ENCODE data around the gene YIF1A. TPM values are rescaled to one million over a fixed set of nuclear protein-coding genes. Genes with fewer than 3 reads are reported as not detected.
"Not testable (repeated sequence)": the region's sequence is repeated elsewhere in the genome, so short reads cannot be mapped to it uniquely, and the experiment has no call there.

Gene YIF1A
- total RNA-seq, 2 experiments from 2014 or later, result 44.5 to 45.5 TPM

GRCh38 chr11:66321606-66322005, 32.7 kb upstream of the YIF1A start:
- H3K9me3 Mint-ChIP-seq, result peaks cover 5% of the 10 kb centered on the region
- H3K4me3 Mint-ChIP-seq, result no peak overlapping the region
- H3K4me1 Mint-ChIP-seq, result peaks cover 54% of the 10 kb centered on the region
- no peak overlapping the region for H3K27ac Mint-ChIP-seq
- H3K36me3 Mint-ChIP-seq, result peaks cover 9% of the 10 kb centered on the region
- ATAC-seq (ENCODE audit: low read depth) (no peak), DNase-seq (no peak)
- POLR2A ChIA-PET, result interaction anchor here (0.9 to 2.0 kb wide), 2 partner anchors 9 to 39 kb away, joined by 3 to 16 read pairs; no protein-coding TSS in a partner anchor
- H3K27me3 Mint-ChIP-seq, result no peaks in the 10 kb centered on the region

- DNase-seq; ATAC-seq (ENCODE audit: low read depth); POLR2A ChIA-PET; H3K4me3 Mint-ChIP-seq; H3K27me3 Mint-ChIP-seq; H3K9me3 Mint-ChIP-seq; H3K27ac Mint-ChIP-seq: not testable (repeated sequence)
- H3K4me1 Mint-ChIP-seq, result peaks cover 55% of the 10 kb centered on the region
- peaks cover 12% of the 10 kb centered on the region for H3K36me3 Mint-ChIP-seq
Observed at GRCh38 chr11:66320748-66321147, 31.8 kb upstream of the YIF1A start.

GRCh38 chr11:66320289-66320688, 31.3 kb upstream of the YIF1A start:
- H3K4me3 Mint-ChIP-seq; H3K27me3 Mint-ChIP-seq; DNase-seq; H3K9me3 Mint-ChIP-seq; ATAC-seq (ENCODE audit: low read depth); POLR2A ChIA-PET: not testable (repeated sequence)
- H3K27ac Mint-ChIP-seq, result peak overlapping the region; percentile 56
- H3K4me1 Mint-ChIP-seq, result peaks cover 54% of the 10 kb centered on the region
- peaks cover 15% of the 10 kb centered on the region for H3K36me3 Mint-ChIP-seq

- no peak for DNase-seq
- Mint-ChIP-seq H3K27ac (peak overlapping the region; percentile 100), H3K4me1 (peaks cover 53% of the 10 kb centered on the region), H3K4me3 (peak overlapping the region; percentile 89), H3K36me3 (peaks cover 20% of the 10 kb centered on the region), H3K27me3 (no peaks in the 10 kb centered on the region), H3K9me3 (peaks cover 5% of the 10 kb centered on the region)
- no peak for ATAC-seq (ENCODE audit: low read depth)
- POLR2A ChIA-PET, result interaction anchor here (1.0 to 7.7 kb wide), 6 partner anchors 7 to 29 kb away, joined by 3 to 215 read pairs (median 15); partner anchors contain the start of genes B4GAT1, BRMS1, RIN1 and YIF1A
Observed at GRCh38 chr11:66318600-66318970, 29.6 kb upstream of the YIF1A start.

- H3K9me3 Mint-ChIP-seq, result peaks cover 5% of the 10 kb centered on the region
- no peaks in the 10 kb centered on the region for H3K27me3 Mint-ChIP-seq
- DNase-seq (peak; percentile 79), ATAC-seq (ENCODE audit: low read depth) (peak; percentile 71)
- H3K4me3 Mint-ChIP-seq, result peak overlapping the region; percentile 89
- H3K27ac Mint-ChIP-seq, result peak overlapping the region; percentile 100
- H3K4me1 Mint-ChIP-seq, result peaks cover 51% of the 10 kb centered on the region
- POLR2A ChIA-PET, result interaction anchor here (1.0 to 7.7 kb wide), 12 partner anchors 8 to 899 kb away, joined by 3 to 215 read pairs (median 9); partner anchors contain the start of genes B4GAT1, BRMS1, RAB1B and RIN1
- H3K36me3 Mint-ChIP-seq, result peaks cover 19% of the 10 kb centered on the region
Observed at GRCh38 chr11:66317723-66318599, 29.0 kb upstream of the YIF1A start.

- peaks cover 51% of the 10 kb centered on the region for H3K4me1 Mint-ChIP-seq
- ATAC-seq (ENCODE audit: low read depth) (peak; percentile 12), DNase-seq (no peak)
- no peaks in the 10 kb centered on the region for H3K27me3 Mint-ChIP-seq
- peaks cover 5% of the 10 kb centered on the region for H3K9me3 Mint-ChIP-seq
- peak overlapping the region; percentile 100 for H3K27ac Mint-ChIP-seq
- POLR2A ChIA-PET, result interaction anchor here (0.7 to 7.7 kb wide), 15 partner anchors 9 to 898 kb away, joined by 3 to 215 read pairs (median 6); partner anchors contain the start of genes B4GAT1, BRMS1, EHBP1L1 and RAB1B
- peaks cover 19% of the 10 kb centered on the region for H3K36me3 Mint-ChIP-seq
- peak overlapping the region; percentile 89 for H3K4me3 Mint-ChIP-seq
Observed at GRCh38 chr11:66317322-66317722, 28.4 kb upstream of the YIF1A start.

GRCh38 chr11:66316849-66317251, 27.9 kb upstream of the YIF1A start, which contains the start of gene CD248:
TSS of gene CD248 (minus strand) at chr11:66317044. CDS start at chr11:66317027, 17 bp downstream.
- peaks cover 52% of the 10 kb centered on the region for H3K4me1 Mint-ChIP-seq
- POLR2A ChIA-PET, result interaction anchor here (0.6 to 7.7 kb wide), 16 partner anchors 9 to 898 kb away, joined by 3 to 215 read pairs (median 6); partner anchors contain the start of genes B4GAT1, BRMS1, EHBP1L1 and RAB1B

GRCh38 chr11:66315921-66316811, 27.2 kb upstream of the YIF1A start:
- H3K36me3 Mint-ChIP-seq, result peaks cover 19% of the 10 kb centered on the region
- ATAC-seq (ENCODE audit: low read depth), result no peak
- H3K27ac Mint-ChIP-seq, result peak overlapping the region; percentile 96
- no peaks in the 10 kb centered on the region for H3K27me3 Mint-ChIP-seq
- peaks cover 49% of the 10 kb centered on the region for H3K4me1 Mint-ChIP-seq
- POLR2A ChIA-PET, result interaction anchor here (0.6 to 7.7 kb wide), 17 partner anchors 10 to 891 kb away, joined by 3 to 215 read pairs (median 6); partner anchors contain the start of genes B4GAT1, BRMS1, EHBP1L1 and RAB1B
- peak; percentile 78 for DNase-seq
- peak overlapping the region; percentile 92 for H3K4me3 Mint-ChIP-seq
- peaks cover 5% of the 10 kb centered on the region for H3K9me3 Mint-ChIP-seq

More at GRCh38 chr11:66316849-66317251, 27.9 kb upstream of the YIF1A start, which contains the start of gene CD248:
- peak within 1 kb of the TSS; percentile 92 for H3K4me3 Mint-ChIP-seq
- H3K36me3 Mint-ChIP-seq, result peaks cover 19% of the 10 kb centered on the region
- peak within 1 kb of the TSS; percentile 100 for H3K27ac Mint-ChIP-seq
- DNase-seq (peak; percentile 79), ATAC-seq (ENCODE audit: low read depth) (peak; percentile 11)
- H3K27me3 Mint-ChIP-seq, result no peaks in the 10 kb centered on the region
- H3K9me3 Mint-ChIP-seq, result peaks cover 5% of the 10 kb centered on the region

GRCh38 chr11:66315498-66315885, 26.5 kb upstream of the YIF1A start:
- Mint-ChIP-seq H3K27ac (peak overlapping the region; percentile 96), H3K4me3 (peak overlapping the region; percentile 92), H3K9me3 (peaks cover 5% of the 10 kb centered on the region), H3K27me3 (no peaks in the 10 kb centered on the region), H3K4me1 (peaks cover 47% of the 10 kb centered on the region), H3K36me3 (peaks cover 19% of the 10 kb centered on the region)
- ATAC-seq (ENCODE audit: low read depth) (no peak), DNase-seq (no peak)
- POLR2A ChIA-PET, result interaction anchor here (0.7 to 7.7 kb wide), 5 partner anchors 11 to 29 kb away, joined by 3 to 215 read pairs (median 24); partner anchors contain the start of genes BRMS1, RIN1 and YIF1A

- H3K36me3 Mint-ChIP-seq, result peaks cover 13% of the 10 kb centered on the region
- H3K4me3 Mint-ChIP-seq, result peak overlapping the region; percentile 92
- peak overlapping the region; percentile 96 for H3K27ac Mint-ChIP-seq
- peaks cover 42% of the 10 kb centered on the region for H3K4me1 Mint-ChIP-seq
- no peak for ATAC-seq (ENCODE audit: low read depth)
- no peaks in the 10 kb centered on the region for H3K27me3 Mint-ChIP-seq
- H3K9me3 Mint-ChIP-seq, result no peaks in the 10 kb centered on the region
- no peak for DNase-seq
- POLR2A ChIA-PET, result interaction anchor here (0.8 to 7.7 kb wide), 6 partner anchors 11 to 57 kb away, joined by 4 to 215 read pairs (median 33); partner anchors contain the start of genes RIN1, SLC29A2 and YIF1A
Observed at GRCh38 chr11:66314561-66315497, 25.9 kb upstream of the YIF1A start.

- POLR2A ChIA-PET, result interaction anchor here (1.0 to 7.7 kb wide), 6 partner anchors 12 to 166 kb away, joined by 3 to 215 read pairs (median 30); partner anchors contain the start of genes BRMS1, DPP3, RAB1B and RIN1
- Mint-ChIP-seq H3K36me3 (peaks cover 12% of the 10 kb centered on the region), H3K9me3 (no peaks in the 10 kb centered on the region), H3K27me3 (no peaks in the 10 kb centered on the region), H3K4me3 (peak overlapping the region; percentile 92), H3K27ac (peak overlapping the region; percentile 96), H3K4me1 (peaks cover 40% of the 10 kb centered on the region)
- DNase-seq, result no peak
- ATAC-seq (ENCODE audit: low read depth), result no peak
Observed at GRCh38 chr11:66314186-66314501, 25.2 kb upstream of the YIF1A start.

All from activated naive CD8-positive, alpha-beta T cell treated with anti-CD3 and anti-CD28 coated beads, Interleukin-2, amount 10 ng/mL, durations not matched to agents 7 days and 5 days (primary cell).